ENCODE measurements around the gene PRSS33.

Gene PRSS33

GRCh38 chr16:2761886-2762583 is 25.3 kb downstream of the PRSS33 start:
- TF ChIP-seq, protein P1, sequence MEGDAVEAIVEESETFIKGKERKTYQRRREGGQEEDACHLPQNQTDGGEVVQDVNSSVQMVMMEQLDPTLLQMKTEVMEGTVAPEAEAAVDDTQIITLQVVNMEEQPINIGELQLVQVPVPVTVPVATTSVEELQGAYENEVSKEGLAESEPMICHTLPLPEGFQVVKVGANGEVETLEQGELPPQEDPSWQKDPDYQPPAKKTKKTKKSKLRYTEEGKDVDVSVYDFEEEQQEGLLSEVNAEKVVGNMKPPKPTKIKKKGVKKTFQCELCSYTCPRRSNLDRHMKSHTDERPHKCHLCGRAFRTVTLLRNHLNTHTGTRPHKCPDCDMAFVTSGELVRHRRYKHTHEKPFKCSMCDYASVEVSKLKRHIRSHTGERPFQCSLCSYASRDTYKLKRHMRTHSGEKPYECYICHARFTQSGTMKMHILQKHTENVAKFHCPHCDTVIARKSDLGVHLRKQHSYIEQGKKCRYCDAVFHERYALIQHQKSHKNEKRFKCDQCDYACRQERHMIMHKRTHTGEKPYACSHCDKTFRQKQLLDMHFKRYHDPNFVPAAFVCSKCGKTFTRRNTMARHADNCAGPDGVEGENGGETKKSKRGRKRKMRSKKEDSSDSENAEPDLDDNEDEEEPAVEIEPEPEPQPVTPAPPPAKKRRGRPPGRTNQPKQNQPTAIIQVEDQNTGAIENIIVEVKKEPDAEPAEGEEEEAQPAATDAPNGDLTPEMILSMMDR (IDR thresholded peaks at IDR 0.05) = no peak
- Mint-ChIP-seq H3K27me3 (ENCODE audit: low read depth, poor library complexity) (peaks cover 8% of the 10 kb centered on the region), H3K27ac (no peak overlapping the region), H3K4me3 (no peak overlapping the region), H3K36me3 (ENCODE audit: low read depth) (peaks cover 100% of the 10 kb centered on the region), H3K4me1 (no peaks in the 10 kb centered on the region), H3K9me3 (peaks cover 91% of the 10 kb centered on the region)
- DNase-seq = no peak

GRCh38 chr16:2761472-2761871 is 25.9 kb downstream of the PRSS33 start:
- no peak for DNase-seq
- H3K36me3 Mint-ChIP-seq (ENCODE audit: low read depth) = peaks cover 100% of the 10 kb centered on the region

GRCh38 chr16:2757344-2757743 is 30.0 kb downstream of the PRSS33 start:
- Mint-ChIP-seq H3K4me1 (peaks cover 30% of the 10 kb centered on the region), H3K27me3 (ENCODE audit: low read depth, poor library complexity) (peaks cover 5% of the 10 kb centered on the region), H3K27ac (no peak overlapping the region), H3K4me3 (no peak overlapping the region), H3K9me3 (peaks cover 46% of the 10 kb centered on the region), H3K36me3 (ENCODE audit: low read depth) (peaks cover 81% of the 10 kb centered on the region)
- TF ChIP-seq, protein P1 (IDR thresholded peaks at IDR 0.05) = no peak
- no peak for DNase-seq

More at GRCh38 chr16:2761472-2761871, 25.9 kb downstream of the PRSS33 start:
- no peak overlapping the region for H3K4me3 Mint-ChIP-seq
- TF ChIP-seq, protein P1 (IDR thresholded peaks at IDR 0.05) = no peak
- peaks cover 87% of the 10 kb centered on the region for H3K9me3 Mint-ChIP-seq
- H3K4me1 Mint-ChIP-seq = peaks cover 4% of the 10 kb centered on the region
- H3K27ac Mint-ChIP-seq = no peak overlapping the region
- H3K27me3 Mint-ChIP-seq (ENCODE audit: low read depth, poor library complexity) = peaks cover 5% of the 10 kb centered on the region

DNA sequence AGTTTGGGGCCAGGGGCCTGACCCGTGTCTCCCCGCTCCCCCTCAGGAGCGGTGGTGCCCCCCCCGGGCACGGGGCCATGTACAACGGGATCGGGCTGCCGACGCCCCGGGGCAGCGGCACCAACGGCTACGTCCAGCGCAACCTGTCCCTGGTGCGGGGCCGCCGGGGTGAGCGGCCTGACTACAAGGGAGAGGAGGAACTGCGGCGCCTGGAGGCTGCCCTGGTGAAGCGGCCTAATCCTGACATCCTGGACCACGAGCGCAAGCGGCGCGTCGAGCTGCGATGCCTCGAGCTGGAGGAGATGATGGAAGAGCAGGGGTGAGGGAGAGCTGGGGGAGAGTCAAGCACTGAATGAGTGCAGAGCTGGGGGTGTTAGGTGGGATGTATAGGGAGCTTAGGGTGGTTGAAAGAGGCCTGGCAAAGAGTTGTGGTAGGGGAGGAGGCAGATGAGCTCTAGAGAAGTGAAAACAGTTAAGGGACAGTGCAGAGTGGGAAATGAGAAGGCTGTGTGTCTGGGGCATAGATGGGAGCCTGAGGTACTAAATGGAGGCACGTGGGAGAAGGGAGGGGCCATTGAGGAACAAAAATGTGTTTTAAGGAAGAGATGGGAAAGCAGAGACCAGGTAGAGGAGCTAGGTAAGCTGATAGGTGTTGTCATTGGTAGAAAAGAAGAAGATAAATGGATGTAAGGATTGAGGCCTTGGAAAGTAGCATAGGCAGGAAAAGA is 30.9 kb downstream of the PRSS33 start:
- peaks cover 72% of the 10 kb centered on the region for H3K36me3 Mint-ChIP-seq (ENCODE audit: low read depth)
- peaks cover 5% of the 10 kb centered on the region for H3K27me3 Mint-ChIP-seq (ENCODE audit: low read depth, poor library complexity)
- H3K4me1 Mint-ChIP-seq = peaks cover 34% of the 10 kb centered on the region
- peaks cover 37% of the 10 kb centered on the region for H3K9me3 Mint-ChIP-seq
- H3K4me3 Mint-ChIP-seq = peak overlapping the region; percentile 8
- TF ChIP-seq, protein P1 (IDR thresholded peaks at IDR 0.05) = no peak
- H3K27ac Mint-ChIP-seq = peak overlapping the region; percentile 32
- DNase-seq = no peak

DNA sequence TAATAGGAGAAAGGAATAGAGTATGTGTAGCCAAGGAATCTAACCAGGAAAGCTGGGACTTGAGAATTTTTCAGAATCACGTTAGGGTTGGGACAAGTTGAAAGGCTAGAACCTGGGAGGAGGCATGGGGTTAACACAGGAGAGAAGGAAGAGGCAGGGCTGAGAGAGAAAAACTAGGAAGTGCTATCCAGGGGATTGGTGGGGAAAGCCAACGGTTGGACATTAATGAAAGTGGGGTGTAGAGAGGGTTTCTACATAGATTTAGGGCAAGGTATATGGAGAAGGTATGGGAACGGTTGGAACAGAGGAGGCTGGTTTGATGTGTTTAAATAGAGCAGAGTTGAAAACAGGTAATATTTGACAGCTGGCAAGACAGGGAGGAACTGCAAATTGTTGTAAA is 32.2 kb downstream of the PRSS33 start:
- DNase-seq = no peak
- Mint-ChIP-seq H3K9me3 (peaks cover 24% of the 10 kb centered on the region), H3K4me1 (peaks cover 47% of the 10 kb centered on the region), H3K27me3 (ENCODE audit: low read depth, poor library complexity) (peaks cover 5% of the 10 kb centered on the region), H3K27ac (peak overlapping the region; percentile 49), H3K4me3 (peak overlapping the region; percentile 93), H3K36me3 (ENCODE audit: low read depth) (peaks cover 60% of the 10 kb centered on the region)
- TF ChIP-seq, protein P1 (IDR thresholded peaks at IDR 0.05) = no peak
